K562 (cell line): ENCODE results near the gene TMEM123. TPM values are rescaled to one million over a fixed set of nuclear protein-coding genes. Genes with fewer than 3 reads are reported as not detected.

Experiments used
- HCFC1 ChIP-seq: IDR thresholded peaks from 2 replicates; pipeline ENCODE4 v1.6.1; 2012; ENCODE audit warnings: low read depth, low read length, improper control_type of control experiment
- JUNB ChIP-seq: fragments of 450-650 bp; formaldehyde crosslinking; conservative IDR thresholded peaks from 2 replicates; pipeline ENCODE4 v1.4.0; 2020; ENCODE audit warnings: mild to moderate bottlenecking
- LCOR ChIP-seq: sonication (generic); formaldehyde crosslinking; IDR thresholded peaks from 2 replicates; pipeline ENCODE4 v1.8.0; 2022; ENCODE audit warnings: mild to moderate bottlenecking, missing genetic modification reagents
- NCOA1 ChIP-seq: fragments of 450-650 bp; IDR thresholded peaks from 2 replicates; pipeline ENCODE4 v1.6.1; 2016; ENCODE audit warnings: low read depth
- RBBP5 ChIP-seq: fragments of 200-600 bp; sonication (generic); IDR thresholded peaks from 2 replicates; pipeline ENCODE4 v1.6.1; 2012; ENCODE audit warnings: borderline replicate concordance, mild to moderate bottlenecking, low read length, control low read depth, inconsistent platforms; ENCODE audit not compliant: insufficient read depth, poor library complexity, severe bottlenecking
- RBM15 ChIP-seq: fragments of 200-400 bp; formaldehyde crosslinking; IDR thresholded peaks from 2 replicates; pipeline ENCODE4 v1.6.1; 2018; ENCODE audit warnings: mild to moderate bottlenecking, low read length, moderate library complexity; ENCODE audit not compliant: insufficient read depth
- SMC3 ChIP-seq: conservative IDR thresholded peaks from 2 replicates; pipeline ENCODE4 v1.6.1; 2011; ENCODE audit warnings: low read depth, low read length, improper control_type of control experiment; ENCODE audit not compliant: insufficient read depth
- SRF ChIP-seq, 2 experiments: fragments of 250-450, 450-650 bp in 1 of 2; sonication (Bioruptor Pico) in 1 of 2; sonication (generic) in 1 of 2; formaldehyde crosslinking; IDR thresholded peaks; 2 replicates each; pipeline versions ENCODE4 v1.5.0 to v1.5.1; 2020 to 2022; ENCODE audit warnings: mild to moderate bottlenecking in 1 of 2, missing genetic modification reagents in 1 of 2
- SUPT5H ChIP-seq: fragments of 450-650 bp; IDR thresholded peaks from 2 replicates; pipeline ENCODE4 v1.6.1; 2016
- TAF15 ChIP-seq: fragments of 200-400 bp; formaldehyde crosslinking; IDR thresholded peaks from 2 replicates; pipeline ENCODE4 v1.6.1; 2017; ENCODE audit warnings: mild to moderate bottlenecking, low read depth, low read length, moderate library complexity
- TAF9B ChIP-seq: fragments of 450-650 bp; IDR thresholded peaks from 2 replicates; pipeline ENCODE4 v1.6.1; 2018; ENCODE audit warnings: mild to moderate bottlenecking; ENCODE audit not compliant: partially characterized antibody
- ZFPM2 ChIP-seq: fragments of 250-450 bp; sonication (Bioruptor Pico); IDR thresholded peaks from 2 replicates; pipeline ENCODE4 v1.5.1; 2022; ENCODE audit warnings: mild to moderate bottlenecking
- polyA plus RNA-seq, 8 experiments: library from polyadenylated mRNA; depleted of rRNA in 4 of 8; stranded (reverse) in 5 of 8; unstranded in 3 of 8; fragments of >200 nt; fragmentation: Nextera tagmentation in 2 of 8; fragmentation: Illumina TruSeq in 1 of 8; extraction: Ambion mirVana in 2 of 8; extraction: Trizol in 1 of 8; gene quantifications; 2 replicates each; pipeline versions ENCODE4 v1.2.1 to v1.2.3, GENCODE V29; 2011 to 2014; ENCODE audit warnings: inconsistent platforms in 1 of 8, missing spikeins in 1 of 8
- total RNA-seq, 7 experiments: library from RNA; depleted of rRNA in 6 of 7; stranded (reverse); fragments of >200 nt in 6 of 7; fragmentation: Illumina TruSeq in 2 of 7; extraction: Trizol in 2 of 7; gene quantifications; 2 replicates each; pipeline versions ENCODE4 v1.2.1 to v1.2.3, GENCODE V29; 2011 to 2021; ENCODE audit warnings: low replicate concordance in 1 of 7
- TF ChIP-seq, protein P1 (sequence below), 3 experiments: fragments of 200-800 bp in 1 of 3; fragments of 250-450 bp in 1 of 3; fragments of 450-650 bp in 1 of 3; sonication (Bioruptor Pico) in 1 of 3; sonication (Bioruptor generic) in 1 of 3; formaldehyde crosslinking in 1 of 3; IDR thresholded peaks; 2 replicates each; pipeline versions ENCODE4 v1.6.1 to v1.8.0; 2016 to 2022; ENCODE audit warnings: mild to moderate bottlenecking in 2 of 3, missing genetic modification characterization in 2 of 3, missing compliant biosample characterization in 1 of 3, moderate library complexity in 1 of 3
- TF ChIP-seq, protein P2 (sequence below): fragments of 250-450 bp; sonication (Bioruptor Pico); IDR thresholded peaks from 2 replicates; pipeline ENCODE4 v1.8.0; 2022; ENCODE audit warnings: inconsistent platforms, mild to moderate bottlenecking, moderate library complexity, borderline replicate concordance
- TF ChIP-seq, protein P3 (sequence below): fragments of 250-450 bp; sonication (Bioruptor Pico); IDR thresholded peaks from 2 replicates; pipeline ENCODE4 v1.5.0; 2021
- TF ChIP-seq, protein P4 (sequence below): IDR thresholded peaks from 2 replicates; pipeline ENCODE4 v1.6.1; 2011; ENCODE audit warnings: borderline replicate concordance, low read depth, mild to moderate bottlenecking, moderate library complexity, low read length; ENCODE audit not compliant: insufficient read depth, poor library complexity, severe bottlenecking
- TF ChIP-seq, protein P5 (sequence below): fragments of 250-450 bp; sonication (Bioruptor Pico); IDR thresholded peaks from 2 replicates; pipeline ENCODE4 v1.4.0; 2020; ENCODE audit warnings: mild to moderate bottlenecking

TMEM123 gene
- total and polyA plus RNA-seq, 9 of the 15 experiments (the other 6 are each of a cell fraction or from before 2014, with no cell fraction given) = 19.8 to 344 (median 82.4) TPM

DNA sequence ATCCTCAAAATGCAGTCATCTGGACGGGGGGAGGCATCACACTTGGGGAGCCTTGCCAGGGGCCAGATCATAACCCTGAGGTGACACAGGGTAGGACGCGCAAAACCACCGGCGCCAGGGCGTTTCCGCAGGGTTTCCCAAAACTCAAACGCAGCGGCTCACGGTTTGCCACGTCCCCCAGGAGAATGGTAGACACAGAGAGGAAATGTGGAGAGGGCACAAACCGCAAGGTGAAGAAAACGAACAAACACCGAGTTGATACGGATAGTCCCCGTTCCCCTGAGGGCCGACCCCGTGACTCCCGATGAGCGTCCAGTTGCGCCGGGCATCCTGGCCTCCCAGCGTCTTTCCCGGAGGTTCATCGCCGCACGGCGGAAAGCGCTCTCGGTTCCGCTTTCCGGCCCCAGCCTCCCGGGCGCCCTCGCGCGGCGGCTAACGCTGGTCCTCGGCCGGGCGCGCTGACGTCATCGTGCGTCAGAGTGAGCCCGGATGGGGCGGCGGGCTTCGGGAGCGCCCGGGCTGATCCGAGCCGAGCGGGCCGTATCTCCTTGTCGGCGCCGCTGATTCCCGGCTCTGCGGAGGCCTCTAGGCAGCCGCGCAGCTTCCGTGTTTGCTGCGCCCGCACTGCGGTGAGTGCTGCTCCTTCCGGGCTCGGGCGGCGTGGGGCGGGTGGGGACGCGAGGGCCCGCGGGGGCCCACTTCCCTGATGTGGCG is 105.7 kb downstream of the TMEM123 start, which contains the start of gene BIRC2 (continued):
- TF ChIP-seq, protein P1, sequence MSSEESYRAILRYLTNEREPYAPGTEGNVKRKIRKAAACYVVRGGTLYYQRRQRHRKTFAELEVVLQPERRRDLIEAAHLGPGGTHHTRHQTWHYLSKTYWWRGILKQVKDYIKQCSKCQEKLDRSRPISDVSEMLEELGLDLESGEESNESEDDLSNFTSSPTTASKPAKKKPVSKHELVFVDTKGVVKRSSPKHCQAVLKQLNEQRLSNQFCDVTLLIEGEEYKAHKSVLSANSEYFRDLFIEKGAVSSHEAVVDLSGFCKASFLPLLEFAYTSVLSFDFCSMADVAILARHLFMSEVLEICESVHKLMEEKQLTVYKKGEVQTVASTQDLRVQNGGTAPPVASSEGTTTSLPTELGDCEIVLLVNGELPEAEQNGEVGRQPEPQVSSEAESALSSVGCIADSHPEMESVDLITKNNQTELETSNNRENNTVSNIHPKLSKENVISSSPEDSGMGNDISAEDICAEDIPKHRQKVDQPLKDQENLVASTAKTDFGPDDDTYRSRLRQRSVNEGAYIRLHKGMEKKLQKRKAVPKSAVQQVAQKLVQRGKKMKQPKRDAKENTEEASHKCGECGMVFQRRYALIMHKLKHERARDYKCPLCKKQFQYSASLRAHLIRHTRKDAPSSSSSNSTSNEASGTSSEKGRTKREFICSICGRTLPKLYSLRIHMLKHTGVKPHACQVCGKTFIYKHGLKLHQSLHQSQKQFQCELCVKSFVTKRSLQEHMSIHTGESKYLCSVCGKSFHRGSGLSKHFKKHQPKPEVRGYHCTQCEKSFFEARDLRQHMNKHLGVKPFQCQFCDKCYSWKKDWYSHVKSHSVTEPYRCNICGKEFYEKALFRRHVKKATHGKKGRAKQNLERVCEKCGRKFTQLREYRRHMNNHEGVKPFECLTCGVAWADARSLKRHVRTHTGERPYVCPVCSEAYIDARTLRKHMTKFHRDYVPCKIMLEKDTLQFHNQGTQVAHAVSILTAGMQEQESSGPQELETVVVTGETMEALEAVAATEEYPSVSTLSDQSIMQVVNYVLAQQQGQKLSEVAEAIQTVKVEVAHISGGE (CRISPR knock-in tag; IDR thresholded peaks at IDR 0.05) = peak in 2 of 3 experiments; percentile 49 to 88; a peak in 2 of 6 replicates
- TF ChIP-seq, protein P2, sequence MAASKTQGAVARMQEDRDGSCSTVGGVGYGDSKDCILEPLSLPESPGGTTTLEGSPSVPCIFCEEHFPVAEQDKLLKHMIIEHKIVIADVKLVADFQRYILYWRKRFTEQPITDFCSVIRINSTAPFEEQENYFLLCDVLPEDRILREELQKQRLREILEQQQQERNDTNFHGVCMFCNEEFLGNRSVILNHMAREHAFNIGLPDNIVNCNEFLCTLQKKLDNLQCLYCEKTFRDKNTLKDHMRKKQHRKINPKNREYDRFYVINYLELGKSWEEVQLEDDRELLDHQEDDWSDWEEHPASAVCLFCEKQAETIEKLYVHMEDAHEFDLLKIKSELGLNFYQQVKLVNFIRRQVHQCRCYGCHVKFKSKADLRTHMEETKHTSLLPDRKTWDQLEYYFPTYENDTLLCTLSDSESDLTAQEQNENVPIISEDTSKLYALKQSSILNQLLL (CRISPR knock-in tag) = no peak
- TF ChIP-seq JUNB (CRISPR knock-in tag) = peak; percentile 98
- TF ChIP-seq RBM15 = no peak
- TF ChIP-seq RBBP5 = peak; percentile 86
- peak; percentile 25; the same call in 1 of the 2 replicates for TF ChIP-seq NCOA1
- TF ChIP-seq ZFPM2 (CRISPR knock-in tag) = no peak
- TF ChIP-seq SUPT5H = peak; percentile 88
- peak; percentile 71; the same call in 1 of the 2 replicates for TF ChIP-seq LCOR (CRISPR knock-in tag)
- TF ChIP-seq, protein P3, sequence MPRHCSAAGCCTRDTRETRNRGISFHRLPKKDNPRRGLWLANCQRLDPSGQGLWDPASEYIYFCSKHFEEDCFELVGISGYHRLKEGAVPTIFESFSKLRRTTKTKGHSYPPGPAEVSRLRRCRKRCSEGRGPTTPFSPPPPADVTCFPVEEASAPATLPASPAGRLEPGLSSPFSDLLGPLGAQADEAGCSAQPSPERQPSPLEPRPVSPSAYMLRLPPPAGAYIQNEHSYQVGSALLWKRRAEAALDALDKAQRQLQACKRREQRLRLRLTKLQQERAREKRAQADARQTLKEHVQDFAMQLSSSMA (CRISPR knock-in tag) = 0 out of 2 replicates have a peak, but pooled peaks have one; percentile 68
- TF ChIP-seq, protein P4, sequence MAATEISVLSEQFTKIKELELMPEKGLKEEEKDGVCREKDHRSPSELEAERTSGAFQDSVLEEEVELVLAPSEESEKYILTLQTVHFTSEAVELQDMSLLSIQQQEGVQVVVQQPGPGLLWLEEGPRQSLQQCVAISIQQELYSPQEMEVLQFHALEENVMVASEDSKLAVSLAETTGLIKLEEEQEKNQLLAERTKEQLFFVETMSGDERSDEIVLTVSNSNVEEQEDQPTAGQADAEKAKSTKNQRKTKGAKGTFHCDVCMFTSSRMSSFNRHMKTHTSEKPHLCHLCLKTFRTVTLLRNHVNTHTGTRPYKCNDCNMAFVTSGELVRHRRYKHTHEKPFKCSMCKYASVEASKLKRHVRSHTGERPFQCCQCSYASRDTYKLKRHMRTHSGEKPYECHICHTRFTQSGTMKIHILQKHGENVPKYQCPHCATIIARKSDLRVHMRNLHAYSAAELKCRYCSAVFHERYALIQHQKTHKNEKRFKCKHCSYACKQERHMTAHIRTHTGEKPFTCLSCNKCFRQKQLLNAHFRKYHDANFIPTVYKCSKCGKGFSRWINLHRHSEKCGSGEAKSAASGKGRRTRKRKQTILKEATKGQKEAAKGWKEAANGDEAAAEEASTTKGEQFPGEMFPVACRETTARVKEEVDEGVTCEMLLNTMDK = peak; percentile 69
- no peak for TF ChIP-seq TAF15
- TF ChIP-seq, protein P5, sequence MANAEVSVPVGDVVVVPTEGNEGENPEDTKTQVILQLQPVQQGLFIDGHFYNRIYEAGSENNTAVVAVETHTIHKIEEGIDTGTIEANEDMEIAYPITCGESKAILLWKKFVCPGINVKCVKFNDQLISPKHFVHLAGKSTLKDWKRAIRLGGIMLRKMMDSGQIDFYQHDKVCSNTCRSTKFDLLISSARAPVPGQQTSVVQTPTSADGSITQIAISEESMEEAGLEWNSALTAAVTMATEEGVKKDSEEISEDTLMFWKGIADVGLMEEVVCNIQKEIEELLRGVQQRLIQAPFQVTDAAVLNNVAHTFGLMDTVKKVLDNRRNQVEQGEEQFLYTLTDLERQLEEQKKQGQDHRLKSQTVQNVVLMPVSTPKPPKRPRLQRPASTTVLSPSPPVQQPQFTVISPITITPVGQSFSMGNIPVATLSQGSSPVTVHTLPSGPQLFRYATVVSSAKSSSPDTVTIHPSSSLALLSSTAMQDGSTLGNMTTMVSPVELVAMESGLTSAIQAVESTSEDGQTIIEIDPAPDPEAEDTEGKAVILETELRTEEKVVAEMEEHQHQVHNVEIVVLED (CRISPR knock-in tag) = peak; percentile 93
- peak; percentile 72 for TF ChIP-seq TAF9B
- 0 out of 2 replicates have a peak, but pooled peaks have one; percentile 34 for TF ChIP-seq SMC3
- no peak for TF ChIP-seq SRF (CRISPR knock-in tag; IDR thresholded peaks at IDR 0.05)
- peak; percentile 64 for TF ChIP-seq HCFC1
